Right lobe of liver (tissue), 4 donors: ENCODE measurements around the gene NUP93.

ENCODE experiments used
- CTCF ChIP-seq, 4 donors: fragments of 200-600 bp in 3 of 4; fragments of 450-650 bp in 1 of 4; IDR thresholded peaks; one replicate each; pipeline versions ENCODE4 v1.5.1 to v1.8.0; 2016 to 2022; ENCODE audit warnings: antibody characterized with exemption in 4 of 4, mild to moderate bottlenecking in 2 of 4
- POLR2A ChIP-seq: fragments of 450-650 bp; IDR thresholded peaks from one replicate; pipeline ENCODE4 v1.6.1; 2017; ENCODE audit warnings: antibody characterized with exemption, mild to moderate bottlenecking
- donor health status: DM: no; HTN: no; CAD: no.
- donor health status: DM: no; HTN: no; CAD: no.
- donor health status: DM: no; HTN: yes; CAD: no.

- TF ChIP-seq CTCF (IDR thresholded peaks at IDR 0.05): no peak
- TF ChIP-seq POLR2A: no peak
Observed at GRCh38 chr16:56732832-56733231, 2.9 kb downstream of the NUP93 start.
